ENCODE data around the gene FAM13B.

The FAM13B gene

GRCh38 chr5:137935694-137936093 lies 97.2 kb downstream of the FAM13B start:
- H3K4me3 Mint-ChIP-seq, result no peak overlapping the region
- TF ChIP-seq CTCF (IDR thresholded peaks at IDR 0.05), result no peak
- peaks cover 24% of the 10 kb centered on the region for H3K4me1 Mint-ChIP-seq
- no peak for DNase-seq
- H3K36me3 Mint-ChIP-seq (ENCODE audit: low read depth), result peaks cover 56% of the 10 kb centered on the region
- no peaks in the 10 kb centered on the region for H3K9me3 Mint-ChIP-seq
- H3K27ac Mint-ChIP-seq, result peak overlapping the region; percentile 83
- H3K27me3 Mint-ChIP-seq (ENCODE audit: low read depth, poor library complexity), result no peaks in the 10 kb centered on the region

GRCh38 chr5:137935190-137935589 lies 97.7 kb downstream of the FAM13B start:
- H3K4me1 Mint-ChIP-seq, result peaks cover 24% of the 10 kb centered on the region
- no peak for DNase-seq
- no peaks in the 10 kb centered on the region for H3K27me3 Mint-ChIP-seq (ENCODE audit: low read depth, poor library complexity)
- H3K4me3 Mint-ChIP-seq, result no peak overlapping the region
- H3K36me3 Mint-ChIP-seq (ENCODE audit: low read depth), result peaks cover 53% of the 10 kb centered on the region
- TF ChIP-seq CTCF (IDR thresholded peaks at IDR 0.05), result no peak
- no peaks in the 10 kb centered on the region for H3K9me3 Mint-ChIP-seq
- H3K27ac Mint-ChIP-seq, result peak overlapping the region; percentile 83

GRCh38 chr5:137933491-137933911 lies 99.4 kb downstream of the FAM13B start:
- TF ChIP-seq CTCF (IDR thresholded peaks at IDR 0.05), result no peak
- peak overlapping the region; percentile 41 for H3K27ac Mint-ChIP-seq
- H3K36me3 Mint-ChIP-seq (ENCODE audit: low read depth), result peaks cover 47% of the 10 kb centered on the region
- peaks cover 24% of the 10 kb centered on the region for H3K4me1 Mint-ChIP-seq
- no peak overlapping the region for H3K4me3 Mint-ChIP-seq
- DNase-seq, result peak; percentile 18
- H3K9me3 Mint-ChIP-seq, result no peaks in the 10 kb centered on the region
- H3K27me3 Mint-ChIP-seq (ENCODE audit: low read depth, poor library complexity), result no peaks in the 10 kb centered on the region

- Mint-ChIP-seq H3K9me3 (no peaks in the 10 kb centered on the region), H3K27ac (no peak overlapping the region), H3K36me3 (ENCODE audit: low read depth) (peaks cover 44% of the 10 kb centered on the region), H3K4me3 (no peak overlapping the region), H3K4me1 (peaks cover 24% of the 10 kb centered on the region), H3K27me3 (ENCODE audit: low read depth, poor library complexity) (peaks cover under 1% of the 10 kb centered on the region)
- DNase-seq, result no peak
- no peak for TF ChIP-seq CTCF (IDR thresholded peaks at IDR 0.05)
Observed at GRCh38 chr5:137932800-137933199, 100.1 kb downstream of the FAM13B start.

GRCh38 chr5:137923856-137924255 lies 109.0 kb downstream of the FAM13B start:
- peaks cover 4% of the 10 kb centered on the region for H3K27me3 Mint-ChIP-seq (ENCODE audit: low read depth, poor library complexity)
- peaks cover 11% of the 10 kb centered on the region for H3K36me3 Mint-ChIP-seq (ENCODE audit: low read depth)
- H3K4me1 Mint-ChIP-seq, result no peaks in the 10 kb centered on the region
- no peak for DNase-seq
- no peak overlapping the region for H3K4me3 Mint-ChIP-seq
- TF ChIP-seq CTCF (IDR thresholded peaks at IDR 0.05), result no peak
- H3K9me3 Mint-ChIP-seq, result peaks cover under 1% of the 10 kb centered on the region
- no peak overlapping the region for H3K27ac Mint-ChIP-seq

GRCh38 chr5:137921931-137922330 lies 110.9 kb downstream of the FAM13B start:
- DNase-seq, result no peak
- H3K36me3 Mint-ChIP-seq (ENCODE audit: low read depth), result peaks cover 8% of the 10 kb centered on the region
- peaks cover 10% of the 10 kb centered on the region for H3K27me3 Mint-ChIP-seq (ENCODE audit: low read depth, poor library complexity)
- no peaks in the 10 kb centered on the region for H3K4me1 Mint-ChIP-seq
- no peak for TF ChIP-seq CTCF (IDR thresholded peaks at IDR 0.05)
- H3K4me3 Mint-ChIP-seq, result no peak overlapping the region
- H3K27ac Mint-ChIP-seq, result no peak overlapping the region
- H3K9me3 Mint-ChIP-seq, result peaks cover 18% of the 10 kb centered on the region

All from nephron progenitor cell (in vitro differentiated cells).